ENCODE measurements around the gene TEF. TPM values are rescaled to one million over a fixed set of nuclear protein-coding genes. Genes with fewer than 3 reads are reported as not detected.

The TEF gene
- total RNA-seq, 1 experiment from 2014 or later = 3.9 TPM

DNA sequence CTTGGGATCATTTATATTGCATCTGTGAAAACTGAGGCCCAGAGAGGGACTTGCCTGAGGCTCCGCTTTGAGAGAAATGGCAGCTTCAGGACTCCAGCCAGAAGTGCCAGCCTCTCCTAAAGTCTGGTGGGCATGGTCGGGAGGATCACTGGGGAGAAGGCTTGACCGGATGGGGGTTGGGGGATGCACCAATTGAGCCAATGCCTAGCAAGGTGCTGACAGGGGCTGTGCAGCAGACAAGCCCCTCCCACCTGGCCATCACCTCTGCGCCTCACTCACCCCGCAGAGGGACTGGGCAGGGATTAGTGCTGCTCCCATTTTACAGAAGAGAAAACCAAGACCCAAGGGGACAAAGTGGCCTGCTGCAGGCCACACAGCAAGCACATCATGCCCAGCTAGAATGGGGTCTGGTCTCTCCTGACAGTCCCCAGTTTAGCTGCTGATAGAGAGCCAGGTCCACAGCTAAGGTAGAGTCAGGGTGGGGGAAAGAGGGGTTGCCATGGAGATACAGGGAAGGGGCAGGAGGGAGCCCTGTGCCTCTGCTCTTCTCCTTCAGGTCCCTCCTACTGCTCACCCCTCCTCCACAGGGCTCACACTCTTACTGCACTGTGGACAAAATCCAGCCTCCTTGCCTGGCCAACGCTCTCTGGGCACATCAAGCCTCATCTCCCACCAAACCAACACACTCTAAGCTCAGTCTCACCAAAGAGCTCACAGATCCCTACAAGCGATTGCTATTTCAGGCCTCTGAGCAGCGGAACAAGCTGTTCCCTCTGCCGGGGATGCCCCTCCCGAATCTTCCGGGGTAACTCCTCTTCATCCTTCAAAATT is 29.5 kb downstream of the TEF start:
- intact Hi-C loops (cut with micrococcal nuclease; ENCODE audit: unreplicated experiment) = no loop called here
- H3K36me3 ChIP-seq (ENCODE audit: insufficient read depth, low read length, poor library complexity, severe bottlenecking) = no peaks in the 10 kb centered on the region
- H3K27ac ChIP-seq (ENCODE audit: low read depth, low read length, poor library complexity, severe bottlenecking) = no peak overlapping the region
- POLR2A ChIA-PET (ENCODE audit: low non-redundant PET) = interaction anchor here (0.5 kb wide), 1 partner anchor 35 kb away, joined by 4 read pairs; no protein-coding TSS in a partner anchor
- BruUV-seq (replicated peaks) = no TSS peak
- no peak overlapping the region for H3K4me3 ChIP-seq (ENCODE audit: low read depth, low read length, poor library complexity, severe bottlenecking)
- CTCF ChIA-PET = interaction anchor here (0.6 kb wide), 1 partner anchor 222 kb away, joined by 3 read pairs; no protein-coding TSS in a partner anchor
- H3K4me1 ChIP-seq (ENCODE audit: insufficient read depth, low read length, poor library complexity, severe bottlenecking) = peaks cover 14% of the 10 kb centered on the region
- no peaks in the 10 kb centered on the region for H3K9me3 ChIP-seq (ENCODE audit: low read depth, low read length, poor library complexity, severe bottlenecking)
- no peak for TF ChIP-seq CTCF (conservative IDR thresholded peaks at IDR 0.05; ENCODE audit: low read depth, low read length)
- no peak for TF ChIP-seq EZH2 (IDR thresholded peaks at IDR 0.05; ENCODE audit: borderline replicate concordance, low read depth, low read length, poor library complexity, severe bottlenecking)
- H3K27me3 ChIP-seq (replicated peaks; ENCODE audit: insufficient read depth, low read depth, low read length, poor library complexity) = no peaks in the 10 kb centered on the region
- no peak for DNase-seq (ENCODE audit: low spot score)

GRCh38 chr22:41415554-41415953 is 33.8 kb downstream of the TEF start:
- no peak overlapping the region for H3K4me3 ChIP-seq (ENCODE audit: low read depth, low read length, poor library complexity, severe bottlenecking)
- no peaks in the 10 kb centered on the region for H3K9me3 ChIP-seq (ENCODE audit: low read depth, low read length, poor library complexity, severe bottlenecking)
- H3K27me3 ChIP-seq (replicated peaks; ENCODE audit: insufficient read depth, low read depth, low read length, poor library complexity) = no peaks in the 10 kb centered on the region
- H3K4me1 ChIP-seq (ENCODE audit: insufficient read depth, low read length, poor library complexity, severe bottlenecking) = peaks cover 14% of the 10 kb centered on the region
- no TSS peak for BruUV-seq (replicated peaks)
- DNase-seq (ENCODE audit: low spot score) = no peak
- H3K36me3 ChIP-seq (ENCODE audit: insufficient read depth, low read length, poor library complexity, severe bottlenecking) = no peaks in the 10 kb centered on the region
- intact Hi-C loops (cut with micrococcal nuclease; ENCODE audit: unreplicated experiment) = no loop called here
- no peak overlapping the region for H3K27ac ChIP-seq (ENCODE audit: low read depth, low read length, poor library complexity, severe bottlenecking)
- ChIA-PET POLR2A (ENCODE audit: low non-redundant PET) (no interaction called here), CTCF (no interaction called here)
- TF ChIP-seq EZH2 (IDR thresholded peaks at IDR 0.05; ENCODE audit: borderline replicate concordance, low read depth, low read length, poor library complexity, severe bottlenecking) = no peak
- no peak for TF ChIP-seq CTCF (conservative IDR thresholded peaks at IDR 0.05; ENCODE audit: low read depth, low read length)

- Histone ChIP-seq H3K9me3 (ENCODE audit: low read depth, low read length, poor library complexity, severe bottlenecking) (no peaks in the 10 kb centered on the region), H3K27me3 (replicated peaks; ENCODE audit: insufficient read depth, low read depth, low read length, poor library complexity) (no peaks in the 10 kb centered on the region), H3K27ac (ENCODE audit: low read depth, low read length, poor library complexity, severe bottlenecking) (no peak overlapping the region), H3K4me1 (ENCODE audit: insufficient read depth, low read length, poor library complexity, severe bottlenecking) (peaks cover 10% of the 10 kb centered on the region), H3K36me3 (ENCODE audit: insufficient read depth, low read length, poor library complexity, severe bottlenecking) (no peaks in the 10 kb centered on the region), H3K4me3 (ENCODE audit: low read depth, low read length, poor library complexity, severe bottlenecking) (no peak overlapping the region)
- BruUV-seq (replicated peaks) = no TSS peak
- intact Hi-C loops (cut with micrococcal nuclease; ENCODE audit: unreplicated experiment) = no loop called here
- CTCF ChIA-PET = no interaction called here
- TF ChIP-seq CTCF (conservative IDR thresholded peaks at IDR 0.05; ENCODE audit: low read depth, low read length) (no peak), EZH2 (IDR thresholded peaks at IDR 0.05; ENCODE audit: borderline replicate concordance, low read depth, low read length, poor library complexity, severe bottlenecking) (no peak)
- POLR2A ChIA-PET (ENCODE audit: low non-redundant PET) = no interaction called here
- no peak for DNase-seq (ENCODE audit: low spot score)
Measured at GRCh38 chr22:41417622-41418390, 36.1 kb downstream of the TEF start.
